ENCODE measurements around the gene MN1.

GRCh38 chr22:27746918-27747317, 54.6 kb downstream of the MN1 start:
- no peak for TF ChIP-seq SNAI2 (CRISPR knock-in tag; IDR thresholded peaks at IDR 0.05)
- no peak for TF ChIP-seq ZNF8 (CRISPR knock-in tag; IDR thresholded peaks at IDR 0.05)
- TF ChIP-seq CSRNP3 (CRISPR knock-in tag; IDR thresholded peaks at IDR 0.05): no peak
- TF ChIP-seq RARB (CRISPR knock-in tag; IDR thresholded peaks at IDR 0.05): no peak
- no peak for TF ChIP-seq TOX (CRISPR knock-in tag; IDR thresholded peaks at IDR 0.05; ENCODE audit: borderline replicate concordance)
- no peak for TF ChIP-seq ZFP3 (CRISPR knock-in tag; IDR thresholded peaks at IDR 0.05)
- TF ChIP-seq CSDC2 (CRISPR knock-in tag; IDR thresholded peaks at IDR 0.05): no peak
- TF ChIP-seq TSHZ2 (CRISPR knock-in tag; IDR thresholded peaks at IDR 0.05): no peak
- no peak for TF ChIP-seq PATZ1 (CRISPR knock-in tag; IDR thresholded peaks at IDR 0.05; ENCODE audit: borderline replicate concordance)
- no peak for TF ChIP-seq POU6F1 (CRISPR knock-in tag; IDR thresholded peaks at IDR 0.05; ENCODE audit: borderline replicate concordance, low read depth)
- no peak for TF ChIP-seq ZFP30 (CRISPR knock-in tag; IDR thresholded peaks at IDR 0.05)
- no peak for TF ChIP-seq BACH2 (CRISPR knock-in tag; IDR thresholded peaks at IDR 0.05; ENCODE audit: borderline replicate concordance)

All from SK-N-SH treated with all-trans-retinoic acid at 6 μM for 48 hours (cell line).